Endothelial cell of umbilical vein (primary cell): Measurements from ENCODE around the gene INPP5F. TPM values are rescaled to one million over a fixed set of nuclear protein-coding genes. Genes with fewer than 3 reads are reported as not detected.

Source experiments
- BruUV-seq: library from RNA; stranded (reverse); fragments of 400-500 nt; replicated peaks from 2 replicates; lab custom pipeline; 2021; lab: Mats Ljungman, UMichigan
- CTCF ChIA-PET: fragments of 300-600, 350-600 bp; sonication (Branson Sonifier 250); formaldehyde crosslinking; loops from one replicate; lab custom pipeline; 2021; ENCODE audit warnings: antibody characterized with exemption, inconsistent platforms; lab: Charles Lee
- POLR2A ChIA-PET: fragments of 300-600, 350-600 bp; sonication (Branson Sonifier 250); formaldehyde crosslinking; loops from one replicate; lab custom pipeline; 2021; ENCODE audit warnings: antibody characterized with exemption, inconsistent platforms; lab: Charles Lee
- DNase-seq: peaks from one replicate; pipeline ENCODE4 v3.0.0-alpha.2; 2011; ENCODE audit warnings: low read depth, low spot score
- FAIRE-seq: peaks from 2 replicates; lab custom pipeline; 2011; peaks lifted over from hg19 to GRCh38; lab: Jason Lieb, UNC
- H2AFZ ChIP-seq: 2 replicates; pipeline ENCODE4 v1.6.0; 2012; ENCODE audit warnings: low read depth, low read length, control low read depth, inconsistent platforms
- H3K27ac ChIP-seq: 2 replicates; pipeline ENCODE4 v1.5.1; 2011; ENCODE audit warnings: low read depth, mild to moderate bottlenecking, control low read depth, low read length, moderate library complexity; ENCODE audit not compliant: insufficient read depth
- H3K27me3 ChIP-seq, 2 experiments: 2 replicates each; pipeline versions ENCODE4 v1.6.0 to v1.6.1; 2011; ENCODE audit warnings: low read length in 2 of 2, mixed read lengths in 1 of 2; ENCODE audit not compliant: control insufficient read depth in 2 of 2, insufficient read depth in 2 of 2
- H3K36me3 ChIP-seq, 2 experiments: 2 replicates in 1 of 2; 3 replicates in 1 of 2; pipeline ENCODE4 v1.5.1; 2011; ENCODE audit warnings: low read length in 2 of 2, mild to moderate bottlenecking in 1 of 2, moderate library complexity in 1 of 2; ENCODE audit not compliant: control insufficient read depth in 2 of 2, insufficient read depth in 2 of 2; ENCODE audit errors: extremely low read depth in 1 of 2
- H3K4me1 ChIP-seq: 3 replicates; pipeline ENCODE4 v1.5.1; 2011; ENCODE audit warnings: mild to moderate bottlenecking, low read length; ENCODE audit not compliant: control insufficient read depth, insufficient read depth; ENCODE audit errors: extremely low read depth
- H3K4me2 ChIP-seq: 2 replicates; pipeline ENCODE4 v1.6.1; 2011; ENCODE audit warnings: low read length, control low read depth, mixed read lengths; ENCODE audit not compliant: insufficient read depth
- H3K4me3 ChIP-seq, 3 experiments: fragments of 200-600 bp in 1 of 3; sonication (generic), shearing (Covaris generic) in 1 of 3; replicated peaks in 1 of 3; 2 replicates each; pipeline ENCODE4 v1.5.1; 2011 to 2016; ENCODE audit warnings: control low read depth in 3 of 3, low read length in 3 of 3, mild to moderate bottlenecking in 2 of 3, inconsistent platforms in 1 of 3, low read depth in 1 of 3, moderate library complexity in 1 of 3; ENCODE audit not compliant: insufficient read depth in 1 of 3
- H3K79me2 ChIP-seq: 2 replicates; pipeline ENCODE4 v1.6.0; 2012; ENCODE audit warnings: low read length, inconsistent platforms; ENCODE audit not compliant: control insufficient read depth, insufficient read depth
- H3K9ac ChIP-seq: replicated peaks from 2 replicates; pipeline ENCODE3; 2011; ENCODE audit warnings: low read length, control low read depth; ENCODE audit not compliant: insufficient read depth; ENCODE audit errors: extremely low read depth
- H3K9me1 ChIP-seq: replicated peaks from 3 replicates; pipeline ENCODE4 v1.6.0; 2011; ENCODE audit warnings: mild to moderate bottlenecking, low read length; ENCODE audit not compliant: control insufficient read depth, insufficient read depth; ENCODE audit errors: extremely low read depth
- H3K9me3 ChIP-seq: replicated peaks from 2 replicates; pipeline ENCODE4 v1.5.1; 2012; ENCODE audit warnings: low read length, inconsistent platforms; ENCODE audit not compliant: control insufficient read depth, insufficient read depth
- H4K20me1 ChIP-seq: replicated peaks from 2 replicates; pipeline ENCODE3; 2011; ENCODE audit warnings: mild to moderate bottlenecking, low read length; ENCODE audit not compliant: control insufficient read depth, insufficient read depth; ENCODE audit errors: extremely low read depth
- FOS ChIP-seq: IDR thresholded peaks from 2 replicates; pipeline ENCODE4 v1.6.1; 2011; ENCODE audit warnings: mild to moderate bottlenecking, low read length, moderate library complexity, borderline replicate concordance; ENCODE audit not compliant: insufficient read depth
- GATA2 ChIP-seq: IDR thresholded peaks from 2 replicates; pipeline ENCODE4 v1.7.0; 2011; ENCODE audit warnings: low read depth, mild to moderate bottlenecking, moderate library complexity, mixed read lengths, low read length; ENCODE audit not compliant: insufficient read length, insufficient read depth
- JUN ChIP-seq: IDR thresholded peaks from 2 replicates; pipeline ENCODE4 v1.6.1; 2011; ENCODE audit warnings: borderline replicate concordance, low read depth; ENCODE audit not compliant: insufficient read length, insufficient read depth
- POLR2A ChIP-seq: IDR thresholded peaks from 2 replicates; pipeline ENCODE4 v1.6.1; 2012; ENCODE audit warnings: low read depth, mild to moderate bottlenecking, control low read depth, low read length
- dilution Hi-C: fragments of 300-500 bp; cut with MboI; formaldehyde crosslinking; loops from one replicate; pipeline ENCODE4 v1.15.0; 2019; ENCODE audit warnings: low sequenced_read_pairs; ENCODE audit not compliant: extremely low pct_ligation_motif_present
- intact Hi-C: fragments of 100-400 bp; cut with micrococcal nuclease; formaldehyde crosslinking; loops from one replicate; pipeline ENCODE4 v1.10.0; 2022
- polyA plus RNA-seq, 4 experiments: library from polyadenylated mRNA; depleted of rRNA in 3 of 4; stranded (reverse) in 3 of 4; unstranded in 1 of 4; fragments of >200 nt; gene quantifications; 2 replicates each; pipeline versions ENCODE4 v1.2.1 to v1.2.3, GENCODE V29; 2011 to 2012; ENCODE audit warnings: missing spikeins in 1 of 4
- total RNA-seq: library from RNA; stranded (reverse); gene quantifications from 2 replicates; pipeline ENCODE4 v1.2.3, GENCODE V29; 2021

The INPP5F gene
- total and polyA plus RNA-seq, 2 donors (not counting 3 experiments of a cell fraction or from before 2014, with no cell fraction given) = 6.1 to 20.3 TPM

GRCh38 chr10:119723624-119724023 lies 2.2 kb upstream of the INPP5F start:
- Histone ChIP-seq H3K4me3 (no peak overlapping the region), H3K9me3 (no peaks in the 10 kb centered on the region), H3K9ac (no peak overlapping the region), H3K27me3 (no peaks in the 10 kb centered on the region), H4K20me1 (no peaks in the 10 kb centered on the region), H3K36me3 (no peaks in the 10 kb centered on the region), H3K4me1 (peaks cover 20% of the 10 kb centered on the region), H3K79me2 (peaks cover 17% of the 10 kb centered on the region), H3K27ac (no peak overlapping the region), H3K4me2 (no peak overlapping the region), H3K9me1 (no peaks in the 10 kb centered on the region), H2AFZ (no peak overlapping the region)
- BruUV-seq = no TSS peak
- dilution Hi-C loops (no loop called here), intact Hi-C loops (no loop called here)
- TF ChIP-seq GATA2 (no peak), FOS (no peak)
- ChIA-PET CTCF (interaction anchor here (0.9 to 4.2 kb wide), 4 partner anchors 10 to 37 kb away, joined by 3 to 48 read pairs (median 15); no protein-coding TSS in a partner anchor), POLR2A (no interaction called here)
- FAIRE-seq (no peak), DNase-seq (no peak)

- peak overlapping the region; percentile 80 for H3K27ac ChIP-seq
- dilution Hi-C loops (no loop called here), intact Hi-C loops (loop anchor here (1.0 kb wide), 2 partner anchors 39 to 74 kb away; partner anchors contain the start of gene BAG3)
- DNase-seq (peak; percentile 46), FAIRE-seq (peak; percentile 83)
- ChIA-PET POLR2A (interaction anchor here (0.6 to 2.3 kb wide), 5 partner anchors 10 to 128 kb away, joined by 4 to 7 read pairs (median 5); partner anchors contain the start of gene BAG3), CTCF (interaction anchor here (0.7 to 4.2 kb wide), 22 partner anchors 9 to 148 kb away, joined by 3 to 48 read pairs (median 4); partner anchors contain the start of genes BAG3 and MCMBP)
- peak overlapping the region; percentile 73 for H3K9ac ChIP-seq
- H3K27me3 ChIP-seq = no peaks in the 10 kb centered on the region
- peaks cover 20% of the 10 kb centered on the region for H3K79me2 ChIP-seq
- peak overlapping the region; percentile 70 for H3K4me2 ChIP-seq
- no peaks in the 10 kb centered on the region for H4K20me1 ChIP-seq
- peak overlapping the region; percentile 83 for H2AFZ ChIP-seq
- TF ChIP-seq POLR2A = no peak
- TF ChIP-seq JUN = no peak
- peaks cover 20% of the 10 kb centered on the region for H3K4me1 ChIP-seq
- no peaks in the 10 kb centered on the region for H3K36me3 ChIP-seq
- H3K4me3 ChIP-seq = peak overlapping the region in 2 of 3 experiments; percentile 37 to 56
- BruUV-seq = TSS peak; percentile 89
- no peaks in the 10 kb centered on the region for H3K9me1 ChIP-seq
- H3K9me3 ChIP-seq = no peaks in the 10 kb centered on the region
These were observed 995 bp upstream of the INPP5F start for GRCh38 chr10:119724593-119725516.
